IPS-18a (cell line): ENCODE data around the gene GALNT10.

Source experiments
- H3K27ac ChIP-seq: one replicate; pipeline ENCODE4 v1.5.1; 2013; ENCODE audit warnings: low read length
- H3K27me3 ChIP-seq: one replicate; pipeline ENCODE4 v1.6.1; 2013; ENCODE audit warnings: mild to moderate bottlenecking, low read length; ENCODE audit not compliant: control insufficient read depth, insufficient read depth
- H3K36me3 ChIP-seq: one replicate; pipeline ENCODE4 v1.6.1; 2013; ENCODE audit warnings: low read depth, low read length; ENCODE audit not compliant: control insufficient read depth
- H3K4me1 ChIP-seq: one replicate; pipeline ENCODE4 v1.6.1; 2013; ENCODE audit warnings: low read depth, low read length; ENCODE audit not compliant: control insufficient read depth
- H3K4me3 ChIP-seq: one replicate; pipeline ENCODE4 v1.5.1; 2013; ENCODE audit warnings: low read length
- H3K9ac ChIP-seq: one replicate; pipeline ENCODE4 v1.6.1; 2013; ENCODE audit warnings: mild to moderate bottlenecking, low read length, moderate library complexity
- H3K9me3 ChIP-seq: one replicate; pipeline ENCODE4 v1.6.1; 2013; ENCODE audit warnings: low read depth, low read length; ENCODE audit not compliant: control insufficient read depth

The GALNT10 gene

GRCh38 chr5:154199263-154199662, 8.7 kb downstream of the GALNT10 start:
- Histone ChIP-seq H3K27ac (no peak overlapping the region), H3K27me3 (no peaks in the 10 kb centered on the region), H3K4me3 (no peak overlapping the region), H3K9me3 (no peaks in the 10 kb centered on the region), H3K9ac (no peak overlapping the region), H3K36me3 (no peaks in the 10 kb centered on the region), H3K4me1 (peaks cover 19% of the 10 kb centered on the region)

GRCh38 chr5:154199671-154200220, 9.2 kb downstream of the GALNT10 start:
- Histone ChIP-seq H3K36me3 (no peaks in the 10 kb centered on the region), H3K9ac (no peak overlapping the region), H3K27me3 (no peaks in the 10 kb centered on the region), H3K4me1 (peaks cover 14% of the 10 kb centered on the region), H3K9me3 (no peaks in the 10 kb centered on the region), H3K4me3 (no peak overlapping the region), H3K27ac (no peak overlapping the region)

GRCh38 chr5:154200221-154200620, 9.7 kb downstream of the GALNT10 start:
- Histone ChIP-seq H3K9me3 (no peaks in the 10 kb centered on the region), H3K4me3 (no peak overlapping the region), H3K9ac (no peak overlapping the region), H3K4me1 (peaks cover 9% of the 10 kb centered on the region), H3K36me3 (no peaks in the 10 kb centered on the region), H3K27me3 (no peaks in the 10 kb centered on the region), H3K27ac (no peak overlapping the region)

- Histone ChIP-seq H3K9ac (no peak overlapping the region), H3K27me3 (no peaks in the 10 kb centered on the region), H3K9me3 (no peaks in the 10 kb centered on the region), H3K4me1 (peaks cover 8% of the 10 kb centered on the region), H3K27ac (no peak overlapping the region), H3K4me3 (no peak overlapping the region), H3K36me3 (no peaks in the 10 kb centered on the region)
Observed at GRCh38 chr5:154201108-154201769, 10.7 kb downstream of the GALNT10 start.

GRCh38 chr5:154202379-154203260, 12.1 kb downstream of the GALNT10 start:
- no peaks in the 10 kb centered on the region for H3K9me3 ChIP-seq
- H3K36me3 ChIP-seq = no peaks in the 10 kb centered on the region
- H3K27ac ChIP-seq = no peak overlapping the region
- H3K4me1 ChIP-seq = peaks cover 8% of the 10 kb centered on the region
- no peak overlapping the region for H3K4me3 ChIP-seq
- no peaks in the 10 kb centered on the region for H3K27me3 ChIP-seq
- H3K9ac ChIP-seq = no peak overlapping the region

GRCh38 chr5:154203798-154204578, 13.5 kb downstream of the GALNT10 start:
- no peak overlapping the region for H3K4me3 ChIP-seq
- peaks cover 8% of the 10 kb centered on the region for H3K4me1 ChIP-seq
- H3K36me3 ChIP-seq = no peaks in the 10 kb centered on the region
- H3K9ac ChIP-seq = no peak overlapping the region
- no peaks in the 10 kb centered on the region for H3K27me3 ChIP-seq
- no peaks in the 10 kb centered on the region for H3K9me3 ChIP-seq
- no peak overlapping the region for H3K27ac ChIP-seq

- H3K4me3 ChIP-seq = no peak overlapping the region
- no peaks in the 10 kb centered on the region for H3K9me3 ChIP-seq
- H3K27me3 ChIP-seq = no peaks in the 10 kb centered on the region
- H3K36me3 ChIP-seq = no peaks in the 10 kb centered on the region
- H3K27ac ChIP-seq = no peak overlapping the region
- H3K9ac ChIP-seq = no peak overlapping the region
- H3K4me1 ChIP-seq = peaks cover 14% of the 10 kb centered on the region
Observed at GRCh38 chr5:154205441-154206117, 15.0 kb downstream of the GALNT10 start.

- no peak overlapping the region for H3K9ac ChIP-seq
- no peak overlapping the region for H3K27ac ChIP-seq
- no peaks in the 10 kb centered on the region for H3K27me3 ChIP-seq
- H3K36me3 ChIP-seq = no peaks in the 10 kb centered on the region
- H3K4me1 ChIP-seq = peaks cover 14% of the 10 kb centered on the region
- H3K4me3 ChIP-seq = no peak overlapping the region
- no peaks in the 10 kb centered on the region for H3K9me3 ChIP-seq
Observed at GRCh38 chr5:154206311-154206710, 15.8 kb downstream of the GALNT10 start.

GRCh38 chr5:154207204-154207603, 16.7 kb downstream of the GALNT10 start:
- Histone ChIP-seq H3K4me1 (peaks cover 14% of the 10 kb centered on the region), H3K4me3 (no peak overlapping the region), H3K36me3 (no peaks in the 10 kb centered on the region), H3K9ac (no peak overlapping the region), H3K27me3 (no peaks in the 10 kb centered on the region), H3K27ac (no peak overlapping the region), H3K9me3 (no peaks in the 10 kb centered on the region)

- Histone ChIP-seq H3K9me3 (no peaks in the 10 kb centered on the region), H3K4me1 (peaks cover 6% of the 10 kb centered on the region), H3K27ac (no peak overlapping the region), H3K9ac (no peak overlapping the region), H3K4me3 (no peak overlapping the region), H3K36me3 (no peaks in the 10 kb centered on the region), H3K27me3 (no peaks in the 10 kb centered on the region)
Observed at GRCh38 chr5:154209591-154210081, 19.1 kb downstream of the GALNT10 start.

- H3K9me3 ChIP-seq = no peaks in the 10 kb centered on the region
- H3K9ac ChIP-seq = no peak overlapping the region
- H3K4me3 ChIP-seq = no peak overlapping the region
- H3K36me3 ChIP-seq = no peaks in the 10 kb centered on the region
- H3K27ac ChIP-seq = no peak overlapping the region
- no peaks in the 10 kb centered on the region for H3K27me3 ChIP-seq
- H3K4me1 ChIP-seq = peaks cover 6% of the 10 kb centered on the region
Observed at GRCh38 chr5:154210163-154210562, 19.6 kb downstream of the GALNT10 start.
